Stimulated activated CD8-positive, alpha-beta memory T cell treated with anti-CD3 and anti-CD28 coated beads, Interleukin-12 subunit alpha, Interleukin-12 subunit beta, amount 100 ng/mL, for 4 hours (primary cell): ENCODE data around the gene RASSF5.

Experiments
- DNase-seq: peaks from one replicate; pipeline ENCODE4 v3.0.0-alpha.2; 2020; ENCODE audit warnings: low read depth

RASSF5 gene

GRCh38 chr1:206551296-206551985 is 44.1 kb downstream of the RASSF5 start:
- DNase-seq, result no peak

GRCh38 chr1:206551986-206552326 is 44.6 kb downstream of the RASSF5 start:
- DNase-seq, result peak; percentile 61

- no peak for DNase-seq
These were observed 46.9 kb downstream of the RASSF5 start for GRCh38 chr1:206554211-206554610.

GRCh38 chr1:206554701-206555472 is 47.6 kb downstream of the RASSF5 start:
- no peak for DNase-seq

- no peak for DNase-seq
These were observed 48.2 kb downstream of the RASSF5 start for GRCh38 chr1:206555473-206555935.

GRCh38 chr1:206556047-206556749 is 48.9 kb downstream of the RASSF5 start:
- DNase-seq, result no peak

GRCh38 chr1:206556750-206557635 is 49.7 kb downstream of the RASSF5 start:
- peak; percentile 86 for DNase-seq

GRCh38 chr1:206557636-206558473 is 50.5 kb downstream of the RASSF5 start:
- DNase-seq, result peak; percentile 37

- DNase-seq, result no peak
These were observed 51.7 kb downstream of the RASSF5 start for GRCh38 chr1:206558794-206559671.

GRCh38 chr1:206559672-206559995 is 52.3 kb downstream of the RASSF5 start:
- no peak for DNase-seq

- no peak for DNase-seq
These were observed 52.8 kb downstream of the RASSF5 start for GRCh38 chr1:206560007-206560716.

- DNase-seq, result no peak
These were observed 56.3 kb downstream of the RASSF5 start for GRCh38 chr1:206563367-206564207.

- no peak for DNase-seq
These were observed 58.7 kb downstream of the RASSF5 start for GRCh38 chr1:206565995-206566394.

GRCh38 chr1:206566999-206567398 is 59.7 kb downstream of the RASSF5 start:
- no peak for DNase-seq

- peak; percentile 39 for DNase-seq
These were observed 60.9 kb downstream of the RASSF5 start for GRCh38 chr1:206568256-206568655.

- DNase-seq, result no peak
These were observed 61.5 kb downstream of the RASSF5 start for GRCh38 chr1:206568779-206569352.

- no peak for DNase-seq
These were observed 62.2 kb downstream of the RASSF5 start for GRCh38 chr1:206569556-206569955.

GRCh38 chr1:206570529-206570928 is 63.2 kb downstream of the RASSF5 start:
- DNase-seq, result no peak
